Right lung (tissue), 10 donors: ENCODE measurements around the gene FBXW2. TPM values are rescaled to one million over a fixed set of nuclear protein-coding genes. Genes with fewer than 3 reads are reported as not detected.
"Not testable (repeated sequence)": the region's sequence is repeated elsewhere in the genome, so short reads cannot be mapped to it uniquely, and the experiment has no call there.

Experiments
- DNase-seq, 2 donors: peaks; one replicate each; pipeline ENCODE4 v3.0.0-alpha.2; 2013
- long read RNA-seq, 8 donors: transcript quantifications; one replicate each; lab custom pipeline, GENCODE V29; 2026
- polyA plus RNA-seq, 5 donors: library from polyadenylated mRNA; unstranded; fragments of 120-200 nt; gene quantifications; one replicate each; pipeline versions ENCODE4 v1.2.1 to v1.2.3, GENCODE V29; 2013; ENCODE audit warnings: inconsistent platforms in 1 of 5, low replicate concordance in 1 of 5; ENCODE audit not compliant: insufficient read length in 5 of 5, insufficient read depth in 1 of 5

The FBXW2 gene, protein sequence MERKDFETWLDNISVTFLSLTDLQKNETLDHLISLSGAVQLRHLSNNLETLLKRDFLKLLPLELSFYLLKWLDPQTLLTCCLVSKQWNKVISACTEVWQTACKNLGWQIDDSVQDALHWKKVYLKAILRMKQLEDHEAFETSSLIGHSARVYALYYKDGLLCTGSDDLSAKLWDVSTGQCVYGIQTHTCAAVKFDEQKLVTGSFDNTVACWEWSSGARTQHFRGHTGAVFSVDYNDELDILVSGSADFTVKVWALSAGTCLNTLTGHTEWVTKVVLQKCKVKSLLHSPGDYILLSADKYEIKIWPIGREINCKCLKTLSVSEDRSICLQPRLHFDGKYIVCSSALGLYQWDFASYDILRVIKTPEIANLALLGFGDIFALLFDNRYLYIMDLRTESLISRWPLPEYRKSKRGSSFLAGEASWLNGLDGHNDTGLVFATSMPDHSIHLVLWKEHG
- 10 to 100 TPM; 38.6 to 51.5 (median 48.8) TPM for polyA plus RNA-seq
- long read RNA-seq, donor 1, full-length matches to known transcripts = 3 of 10 reads
- long read RNA-seq, donor 1, partial matches to known transcripts = 7 of 10 reads
- long read RNA-seq, donor 1, other reads (novel, unspliced or antisense) = 0 of 10 reads
- long read RNA-seq, donor 2, full-length matches to known transcripts = 1 of 8 reads
- long read RNA-seq, donor 2, partial matches to known transcripts = 7 of 8 reads
- long read RNA-seq, donor 2, other reads (novel, unspliced or antisense) = 0 of 8 reads
- long read RNA-seq, donor 3, full-length matches to known transcripts = 1 of 6 reads
- long read RNA-seq, donor 3, partial matches to known transcripts = 5 of 6 reads
- long read RNA-seq, donor 3, other reads (novel, unspliced or antisense) = 0 of 6 reads
- long read RNA-seq, donor 4, full-length matches to known transcripts = 2 of 2 reads
- long read RNA-seq, donor 4, partial matches to known transcripts = 0 of 2 reads
- long read RNA-seq, donor 4, other reads (novel, unspliced or antisense) = 0 of 2 reads
- long read RNA-seq, donor 5, full-length matches to known transcripts = 3 of 15 reads
- long read RNA-seq, donor 5, partial matches to known transcripts = 12 of 15 reads
- long read RNA-seq, donor 5, other reads (novel, unspliced or antisense) = 0 of 15 reads
- long read RNA-seq, donor 6, full-length matches to known transcripts = 3 of 11 reads
- long read RNA-seq, donor 6, partial matches to known transcripts = 8 of 11 reads
- long read RNA-seq, donor 6, other reads (novel, unspliced or antisense) = 0 of 11 reads
- long read RNA-seq, donor 7, full-length matches to known transcripts = 2 of 9 reads
- long read RNA-seq, donor 7, partial matches to known transcripts = 7 of 9 reads
- long read RNA-seq, donor 7, other reads (novel, unspliced or antisense) = 0 of 9 reads
- long read RNA-seq, donor 8 = 0 reads

DNA sequence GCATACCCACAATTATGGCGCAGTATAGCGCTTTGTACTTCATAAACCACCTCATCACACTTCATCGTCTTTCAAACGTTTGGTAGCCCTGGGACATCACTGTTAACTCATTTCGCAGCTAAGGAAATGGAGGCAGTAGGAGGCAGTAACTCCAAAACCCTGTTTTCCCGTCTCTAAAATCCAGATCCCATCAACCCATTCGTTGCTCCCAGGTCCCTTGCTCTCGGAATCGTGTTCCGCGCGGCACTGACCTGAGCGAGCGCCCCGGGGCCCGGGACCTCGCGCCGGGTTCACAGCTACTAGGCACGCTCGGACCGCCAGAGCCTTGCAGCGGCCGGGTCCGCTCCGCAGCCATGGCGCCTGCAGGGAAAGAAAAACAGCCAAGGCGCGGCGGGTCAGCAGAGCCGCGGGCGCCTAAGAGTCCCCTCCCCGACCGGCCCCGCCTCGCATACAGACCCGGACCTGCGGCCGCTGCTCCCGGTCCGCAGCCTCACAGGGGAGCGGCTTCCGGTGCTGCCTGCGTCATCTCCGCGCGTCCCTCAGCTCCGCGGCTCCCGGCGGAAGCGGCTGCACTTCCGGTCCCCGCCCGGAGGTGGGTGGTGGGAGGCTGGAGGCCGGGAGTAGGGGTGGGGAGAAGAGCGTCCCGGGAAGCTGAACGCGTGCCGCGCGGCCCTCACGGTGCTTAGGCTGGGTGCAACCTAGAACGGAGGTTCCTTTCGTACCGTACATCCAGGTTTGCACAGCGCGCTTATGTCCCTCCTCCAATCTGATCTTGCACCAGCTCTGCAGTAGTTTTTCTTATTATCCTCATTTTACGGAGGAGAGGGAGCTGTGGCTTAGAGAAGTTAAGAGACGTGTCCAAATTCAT lies at the start of gene FBXW2:
Gene FBXW2, minus strand, starts transcription at position 519 of the 868 bp plus-strand sequence. CDS start 5,158 bp downstream, outside the sequence.
- DNase-seq = peak; percentile 89 to 91

- DNase-seq = peak in 1 of 2 donors; percentile 9
Observed at GRCh38 chr9:120841930-120842684, 48.9 kb upstream of the FBXW2 start.

DNA sequence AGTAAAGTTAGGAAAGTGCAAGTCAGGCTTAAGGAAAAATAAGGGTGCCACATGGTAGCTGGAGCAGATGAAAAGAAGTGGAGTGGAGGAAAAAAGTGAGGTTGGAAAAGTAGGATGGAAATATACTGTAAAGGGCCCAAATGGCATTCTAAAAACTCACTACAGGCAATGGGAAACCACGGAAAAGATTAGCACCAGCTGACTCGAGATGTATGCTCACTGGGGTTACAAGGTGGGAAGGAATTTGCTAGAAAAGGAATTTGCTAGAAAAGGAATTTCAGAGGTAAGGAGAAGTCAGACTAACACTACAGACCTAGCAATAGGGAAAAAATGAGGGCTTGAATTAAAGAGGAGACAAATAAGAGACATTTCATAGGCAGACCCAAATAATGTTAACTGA lies 45.9 kb upstream of the FBXW2 start:
- no peak for DNase-seq

DNA sequence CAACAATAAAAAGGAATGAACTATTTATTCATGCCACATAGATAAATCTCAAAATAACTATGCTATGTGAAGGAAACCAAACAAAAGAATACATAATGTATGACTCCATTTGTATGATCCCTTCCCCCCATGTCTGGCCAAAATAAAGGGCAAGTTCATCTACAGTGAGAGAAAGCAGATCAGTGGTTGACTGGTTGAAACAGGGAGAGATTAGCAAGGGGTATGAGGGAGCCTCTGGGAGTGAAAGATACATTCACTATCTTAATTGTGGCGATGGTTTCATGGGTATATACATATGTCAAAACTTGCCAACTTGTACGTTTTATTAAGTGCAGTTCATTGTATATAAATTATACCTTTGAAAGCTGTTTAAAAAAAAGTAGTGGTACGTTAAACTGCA lies 44.7 kb upstream of the FBXW2 start:
- DNase-seq = no peak

DNA sequence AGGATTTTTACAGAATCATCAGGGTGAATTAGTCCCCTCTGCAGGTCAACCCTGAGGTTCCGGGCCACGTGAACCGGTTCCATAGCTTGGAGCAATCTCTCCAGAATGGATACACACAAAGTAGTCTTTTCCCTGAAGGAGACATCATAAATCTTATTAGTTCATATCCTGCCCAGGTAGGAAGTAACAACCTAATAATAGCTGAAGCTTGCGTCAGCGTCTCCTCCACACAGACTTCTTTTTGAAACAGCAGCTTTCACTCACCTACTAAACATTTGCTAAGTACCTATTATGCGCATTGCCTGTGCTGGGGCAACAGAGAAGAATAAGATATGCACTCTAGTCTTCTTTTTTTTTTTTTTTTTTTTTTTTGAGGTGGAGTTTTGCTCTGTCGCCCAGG lies 40.1 kb upstream of the FBXW2 start:
- DNase-seq = no peak

DNA sequence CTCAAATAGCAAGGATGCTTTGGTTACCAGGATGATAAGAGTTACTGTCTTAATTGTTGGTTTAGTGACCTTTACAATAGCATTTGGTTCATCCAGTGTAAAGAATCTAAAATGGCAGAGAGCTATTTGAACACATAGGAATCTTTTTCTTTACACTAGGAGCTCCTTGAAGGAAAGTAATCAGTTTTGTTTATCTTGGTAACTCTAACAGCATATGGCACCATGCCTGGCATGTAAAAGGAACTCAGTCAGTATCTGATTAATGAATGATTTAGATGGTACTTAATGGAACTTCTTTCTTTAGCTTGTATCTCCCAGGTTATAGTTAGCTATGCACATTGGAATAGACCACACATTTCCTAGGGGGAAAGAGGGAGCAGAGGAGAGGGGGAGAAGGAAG lies 39.6 kb upstream of the FBXW2 start:
- no peak for DNase-seq

DNA sequence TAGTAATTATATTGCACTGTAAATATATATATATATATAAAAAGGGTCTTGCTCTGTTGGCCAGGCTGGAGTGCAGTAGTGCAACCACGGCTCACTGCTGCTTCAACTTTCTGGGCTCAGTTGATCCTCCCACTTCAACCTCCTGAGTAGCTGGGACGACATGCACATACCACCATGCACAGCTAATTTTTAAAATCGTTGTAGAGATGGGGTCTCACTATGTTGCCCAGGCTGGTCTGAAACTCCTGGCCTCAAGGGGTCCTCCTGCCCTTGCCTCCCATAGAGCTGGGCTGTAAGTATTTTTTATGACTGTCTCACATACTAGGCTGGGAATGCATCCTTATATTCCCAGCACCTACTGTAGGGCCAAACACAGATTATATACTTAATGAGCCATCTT lies 37.6 kb upstream of the FBXW2 start:
- no peak for DNase-seq

- DNase-seq = no peak
Observed at GRCh38 chr9:120830151-120830550, 36.9 kb upstream of the FBXW2 start.

DNA sequence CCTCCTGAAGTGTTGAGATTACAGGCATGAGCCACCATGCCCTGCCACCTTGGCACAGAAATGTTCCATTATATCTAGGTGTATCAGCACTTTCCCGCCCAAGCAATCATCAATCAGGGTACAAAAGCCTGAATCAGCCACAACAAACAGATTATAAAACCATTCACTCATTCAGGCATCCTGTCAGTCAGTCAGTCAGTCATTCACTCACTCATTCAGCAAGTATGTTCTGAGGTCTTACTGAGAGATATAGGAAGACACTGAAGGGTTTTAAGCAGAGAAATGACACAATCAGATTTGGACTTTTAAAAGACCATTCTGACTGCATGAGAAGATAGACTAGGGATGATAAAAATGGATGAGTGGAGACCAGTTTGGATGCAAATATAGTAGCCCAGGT lies 36.4 kb upstream of the FBXW2 start:
- DNase-seq = no peak

GRCh38 chr9:120820095-120820494 lies 26.9 kb upstream of the FBXW2 start:
- no peak for DNase-seq

DNA sequence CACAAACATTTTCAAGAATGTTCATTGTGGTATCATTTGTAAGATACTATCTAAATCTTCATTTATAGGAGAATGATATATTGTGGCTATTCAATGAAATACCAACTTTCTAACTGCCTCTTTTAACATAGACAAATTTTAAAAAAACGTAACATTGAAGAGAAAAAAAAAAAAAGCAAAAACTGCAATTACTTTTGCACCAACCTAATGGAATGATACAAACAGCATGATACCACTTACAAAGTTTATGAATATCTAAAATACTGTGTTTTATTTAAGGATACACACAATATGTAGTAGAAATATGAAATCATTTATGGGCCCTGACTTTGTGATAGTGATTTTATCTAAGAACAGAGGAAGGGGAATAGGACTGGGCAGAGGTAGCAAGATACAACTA lies 25.4 kb upstream of the FBXW2 start:
- DNase-seq = no peak

DNA sequence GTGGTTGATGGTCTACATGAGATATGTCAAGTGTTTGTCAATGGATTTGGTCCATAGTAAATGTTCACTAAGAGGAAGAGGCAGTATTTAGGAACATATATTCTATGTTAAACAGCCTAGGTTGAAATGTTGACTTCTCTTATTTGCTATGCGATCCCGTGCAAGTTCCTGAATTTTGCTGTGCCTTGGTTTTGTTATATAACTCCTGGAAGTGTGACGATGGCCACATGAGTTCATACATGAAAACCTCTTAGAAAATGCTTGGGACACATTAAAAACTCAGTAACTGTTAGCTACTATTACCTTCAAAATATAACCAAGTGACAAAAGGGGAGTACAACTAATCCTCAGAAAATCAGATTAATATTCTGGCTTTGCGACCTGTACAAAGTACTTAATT lies 21.9 kb upstream of the FBXW2 start:
- no peak for DNase-seq

- DNase-seq = no peak
Observed at GRCh38 chr9:120808931-120809330, 15.7 kb upstream of the FBXW2 start.

- DNase-seq = no peak
Observed at GRCh38 chr9:120807607-120808379, 14.6 kb upstream of the FBXW2 start.

- not testable (repeated sequence) for DNase-seq
Observed at GRCh38 chr9:120804784-120805363, 11.7 kb upstream of the FBXW2 start.

- no peak for DNase-seq
Observed at GRCh38 chr9:120801441-120801840, 8.2 kb upstream of the FBXW2 start.

DNA sequence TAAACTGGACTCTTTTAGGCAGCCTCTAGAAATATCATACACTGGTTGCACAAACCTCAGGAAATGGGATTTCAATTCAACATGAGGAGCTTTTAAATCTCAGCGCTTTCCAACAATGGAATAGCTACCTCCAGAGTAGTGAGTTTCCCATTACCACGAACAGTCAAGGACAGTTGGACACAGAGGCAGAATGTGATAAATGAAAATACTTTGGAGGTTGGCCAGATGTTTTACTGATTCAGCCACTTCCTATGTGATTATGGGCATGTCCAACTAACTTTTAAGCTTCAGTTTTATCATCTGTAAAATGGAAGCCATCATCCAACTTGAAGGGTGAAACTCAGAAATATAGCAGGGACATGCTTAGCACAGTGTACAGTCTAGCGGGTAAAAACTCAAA lies 2.1 kb downstream of the FBXW2 start:
- DNase-seq = no peak

DNA sequence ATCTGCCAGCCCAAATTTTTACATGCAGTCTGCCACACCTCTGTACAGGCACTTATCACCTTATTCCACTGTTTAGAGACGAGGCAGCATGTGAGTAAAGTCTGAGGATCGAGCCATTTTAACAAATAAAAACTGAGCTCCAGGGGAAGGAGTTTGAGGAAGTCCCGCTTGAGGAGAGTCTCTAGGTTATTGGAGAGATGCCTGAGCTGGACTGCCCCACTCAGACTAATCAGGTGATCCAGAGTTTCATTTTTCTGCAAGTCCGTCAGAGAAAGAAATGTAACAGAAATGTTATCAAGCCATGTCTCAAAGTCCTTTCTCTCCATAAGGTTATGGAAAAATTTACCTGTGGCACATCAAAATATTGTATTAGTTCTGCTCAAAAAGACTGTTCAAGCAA lies 5.3 kb downstream of the FBXW2 start:
- no peak for DNase-seq

DNA sequence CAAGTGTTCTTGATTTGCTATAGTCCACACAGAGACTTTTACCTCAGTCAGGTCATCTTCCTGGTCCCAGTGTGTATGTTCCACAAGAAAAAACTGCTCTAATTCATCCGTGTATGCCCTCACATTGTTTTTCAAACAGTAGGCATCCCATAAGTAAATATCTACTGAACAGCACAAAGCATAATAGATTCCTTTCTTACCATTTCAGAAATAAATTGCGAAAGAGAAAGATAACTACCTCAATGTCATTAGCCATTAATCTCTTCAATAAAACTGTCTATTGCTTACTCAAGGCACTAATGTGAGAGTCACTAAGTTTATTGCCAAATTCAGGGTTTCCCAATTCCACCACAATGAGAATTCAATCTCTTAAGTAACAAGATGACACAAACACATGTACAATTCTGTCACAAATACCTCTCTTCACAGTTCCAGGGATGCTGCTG lies 9.6 kb downstream of the FBXW2 start:
- no peak for DNase-seq
